Lower leg skin (tissue), 4 donors: ENCODE results near the gene AMPH. TPM values are rescaled to one million over a fixed set of nuclear protein-coding genes. Genes with fewer than 3 reads are reported as not detected.
A peak's percentile ranks its signal among the peaks of the same experiment; 100 is the strongest.
"Not testable (repeated sequence)": the region's sequence is repeated elsewhere in the genome, so short reads cannot be mapped to it uniquely, and the experiment has no call there.

ENCODE experiments used
- DNase-seq, 2 donors: peaks; one replicate each; pipeline ENCODE4 v3.0.0-alpha.2; 2019; ENCODE audit warnings: low spot score in 2 of 2
- H3K4me3 ChIP-seq: fragments of 200-600 bp; sonication (generic); 2 replicates; pipeline ENCODE4 v1.5.1; 2017; ENCODE audit warnings: mild to moderate bottlenecking, low read depth; ENCODE audit not compliant: poor library complexity, severe bottlenecking
- POLR2A ChIP-seq, 2 donors: fragments of 450-650 bp; IDR thresholded peaks; one replicate each; pipeline ENCODE4 v1.6.1; 2016 to 2017; ENCODE audit warnings: antibody characterized with exemption in 2 of 2, mild to moderate bottlenecking in 1 of 2, moderate library complexity in 1 of 2
- WGBS, 2 donors: methylation state at CpG; one replicate each; pipeline ENCODE4 v1.1.5; 2018; 5-methylcytosine and 5-hydroxymethylcytosine counted together
- intact Hi-C: fragments of 100-400 bp; cut with DNase I; formaldehyde crosslinking; loops from one replicate; pipeline ENCODE4 v1.15.0; 2023; ENCODE audit warnings: low total_unique reads
- total RNA-seq, 4 donors: library from RNA; depleted of rRNA; stranded (reverse); fragments of >200 nt; gene quantifications; one replicate each; pipeline ENCODE4 v1.1.0, GENCODE V29; 2016
- TF ChIP-seq, protein P1 (sequence below), 3 donors: fragments of 450-650 bp; IDR thresholded peaks; one replicate each; pipeline ENCODE4 v1.5.1; 2016; ENCODE audit warnings: antibody characterized with exemption in 3 of 3, mild to moderate bottlenecking in 3 of 3, moderate library complexity in 2 of 3

AMPH gene
- total RNA-seq, 4 donors from 2014 or later: 0.47 to 6.7 (median 3.8) TPM

- no peak overlapping the region for H3K4me3 ChIP-seq
- intact Hi-C loops: no loop called here
- DNase-seq: no peak
- TF ChIP-seq, protein P1, sequence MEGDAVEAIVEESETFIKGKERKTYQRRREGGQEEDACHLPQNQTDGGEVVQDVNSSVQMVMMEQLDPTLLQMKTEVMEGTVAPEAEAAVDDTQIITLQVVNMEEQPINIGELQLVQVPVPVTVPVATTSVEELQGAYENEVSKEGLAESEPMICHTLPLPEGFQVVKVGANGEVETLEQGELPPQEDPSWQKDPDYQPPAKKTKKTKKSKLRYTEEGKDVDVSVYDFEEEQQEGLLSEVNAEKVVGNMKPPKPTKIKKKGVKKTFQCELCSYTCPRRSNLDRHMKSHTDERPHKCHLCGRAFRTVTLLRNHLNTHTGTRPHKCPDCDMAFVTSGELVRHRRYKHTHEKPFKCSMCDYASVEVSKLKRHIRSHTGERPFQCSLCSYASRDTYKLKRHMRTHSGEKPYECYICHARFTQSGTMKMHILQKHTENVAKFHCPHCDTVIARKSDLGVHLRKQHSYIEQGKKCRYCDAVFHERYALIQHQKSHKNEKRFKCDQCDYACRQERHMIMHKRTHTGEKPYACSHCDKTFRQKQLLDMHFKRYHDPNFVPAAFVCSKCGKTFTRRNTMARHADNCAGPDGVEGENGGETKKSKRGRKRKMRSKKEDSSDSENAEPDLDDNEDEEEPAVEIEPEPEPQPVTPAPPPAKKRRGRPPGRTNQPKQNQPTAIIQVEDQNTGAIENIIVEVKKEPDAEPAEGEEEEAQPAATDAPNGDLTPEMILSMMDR (IDR thresholded peaks at IDR 0.05): no peak
- no peak for TF ChIP-seq POLR2A (IDR thresholded peaks at IDR 0.05)
- WGBS, 2 donors: 82 to 90% methylated on average over 4 of the region's 4 CpGs
Observed at GRCh38 chr7:38339953-38340819, 291.0 kb downstream of the AMPH start.

- WGBS, 2 donors: 66 to 68% methylated on average over 9 of the region's 9 CpGs
- DNase-seq, H3K4me3 ChIP-seq, intact Hi-C loops: not testable (repeated sequence)
Observed at GRCh38 chr7:38336148-38336515, 295.0 kb downstream of the AMPH start.

DNA sequence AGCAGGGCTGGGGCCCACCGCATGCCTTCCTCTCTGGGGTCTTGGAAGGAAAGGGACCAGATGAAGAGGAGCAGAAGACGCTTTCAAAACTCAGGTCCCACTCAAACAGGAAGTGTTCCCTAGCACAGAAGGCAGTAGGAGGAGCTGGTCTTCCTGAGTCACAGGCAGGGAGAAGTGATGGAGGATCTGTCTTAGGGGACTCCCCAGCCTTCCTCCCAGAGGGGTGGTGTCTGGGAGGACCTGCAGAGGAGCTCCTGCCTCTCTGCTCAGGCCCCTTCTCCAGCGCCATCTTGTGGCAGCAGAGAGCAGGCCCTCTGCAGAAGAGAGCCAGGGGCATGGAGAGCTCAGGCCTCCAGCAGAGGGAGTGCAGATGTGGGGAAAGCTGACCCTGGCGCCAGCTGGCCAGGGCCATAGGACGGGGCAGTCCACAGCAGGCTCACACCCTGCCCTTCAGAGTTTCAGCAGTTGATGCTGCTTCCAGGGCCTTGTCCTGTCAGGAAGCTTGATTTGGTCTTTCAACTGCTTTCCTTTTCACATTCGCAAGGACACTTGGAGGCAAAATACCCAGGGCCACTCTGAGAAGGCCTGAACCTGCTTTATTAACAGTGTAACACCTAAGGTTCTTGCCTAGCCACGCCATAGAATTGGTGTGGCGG, 295.6 kb downstream of the AMPH start:
- DNase-seq: peak; percentile 70 to 94
- WGBS, 2 donors: 63 to 65% methylated on average over 8 of the region's 8 CpGs
- no peak overlapping the region for H3K4me3 ChIP-seq
- no peak for TF ChIP-seq POLR2A (IDR thresholded peaks at IDR 0.05)
- TF ChIP-seq, protein P1 (IDR thresholded peaks at IDR 0.05): peak in 1 of 3 donors; percentile 39
- intact Hi-C loops: no loop called here

DNA sequence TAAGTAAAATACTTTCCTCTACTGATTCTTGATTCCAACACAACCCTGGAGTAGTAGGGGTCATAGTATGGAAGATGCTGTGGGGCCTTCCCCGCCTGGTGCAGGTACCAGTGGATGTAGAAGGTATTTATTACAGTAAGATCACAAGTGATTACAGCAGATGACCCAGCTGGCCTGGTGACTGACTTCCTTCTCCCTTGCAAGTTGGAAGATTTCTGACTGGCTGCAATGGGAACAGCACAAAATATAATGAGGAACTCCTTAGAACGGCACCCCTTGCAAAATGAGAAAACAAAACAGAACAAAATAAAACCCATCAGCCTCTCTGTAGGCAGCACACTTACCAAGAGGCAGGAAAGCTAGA, 296.1 kb downstream of the AMPH start:
- DNase-seq: no peak
- WGBS, 2 donors: 81 to 85% methylated on average over 2 of the region's 2 CpGs
- TF ChIP-seq, protein P1 (IDR thresholded peaks at IDR 0.05): no peak
- TF ChIP-seq POLR2A (IDR thresholded peaks at IDR 0.05): no peak
- intact Hi-C loops: no loop called here
- no peak overlapping the region for H3K4me3 ChIP-seq

DNA sequence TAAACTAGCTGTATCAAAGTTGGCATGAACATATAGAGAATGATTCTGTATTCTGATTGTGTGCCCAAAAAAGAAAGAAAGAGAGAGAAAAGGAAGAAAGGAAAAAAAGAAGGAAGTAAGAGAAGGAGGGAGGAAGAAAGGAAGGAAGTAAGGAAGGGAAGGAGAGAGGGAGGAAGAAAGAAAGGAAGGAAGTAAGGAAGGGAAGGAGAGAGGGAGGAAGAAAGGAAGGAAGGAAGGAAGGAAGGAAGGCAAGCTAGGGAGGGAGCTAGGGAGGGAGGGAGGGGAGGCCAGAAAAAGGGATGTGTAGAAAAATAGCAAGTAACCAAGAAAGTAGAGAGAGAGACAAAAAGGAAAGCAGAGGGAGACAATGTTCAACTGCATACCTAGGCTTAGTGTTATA, 297.0 kb downstream of the AMPH start:
- DNase-seq: no peak
- intact Hi-C loops: no loop called here
- no peak overlapping the region for H3K4me3 ChIP-seq
- TF ChIP-seq POLR2A (IDR thresholded peaks at IDR 0.05): no peak
- TF ChIP-seq, protein P1 (IDR thresholded peaks at IDR 0.05): no peak
